ENCODE results near the gene ZFPL1.

Gene ZFPL1

DNA sequence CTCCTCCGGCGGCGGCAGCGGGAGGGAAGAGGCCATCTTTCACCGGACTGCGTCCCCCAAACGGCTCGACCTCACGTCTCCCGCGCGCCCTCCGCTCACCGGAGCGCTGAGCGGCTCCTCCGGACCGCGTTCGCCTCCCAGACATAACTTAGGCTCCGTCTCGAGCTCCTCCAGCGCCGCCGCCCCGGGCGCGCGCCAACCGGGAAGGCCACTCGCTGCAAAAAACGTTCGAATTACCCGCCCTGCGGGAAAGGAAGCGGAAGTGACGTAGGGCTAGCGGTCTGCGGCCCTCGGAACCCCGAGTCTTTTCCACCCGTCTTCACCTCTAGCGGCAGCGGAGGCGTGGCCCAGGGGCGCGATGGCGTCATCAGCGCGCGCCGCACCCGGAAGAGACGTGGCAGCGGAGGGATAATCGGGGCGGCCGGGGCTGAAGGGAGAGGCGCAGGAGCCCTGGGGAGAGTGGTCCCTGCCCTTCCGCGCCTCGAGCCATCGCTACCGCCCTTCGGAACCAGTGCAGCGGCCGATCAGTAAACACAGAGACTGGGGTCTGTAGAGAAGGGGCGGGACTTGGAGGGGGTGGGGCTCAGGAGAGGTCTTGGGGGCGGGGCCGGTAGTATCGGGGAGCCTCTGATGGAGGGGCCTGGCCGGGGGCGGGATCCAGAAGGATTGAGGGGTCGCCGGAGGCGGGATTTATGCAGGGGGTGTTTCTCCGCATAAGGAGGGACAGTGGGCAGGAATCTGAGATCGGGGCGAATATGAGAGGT lies at the start of gene ZFPL1, which contains the start of gene CDCA5:
TSS of gene ZFPL1 (plus strand) at position 389 of the 764 bp plus-strand sequence. CDS start 477 bp downstream, outside the sequence.
TSS of gene CDCA5 (minus strand) at position 207 of the 764 bp plus-strand sequence. CDS start at position 145, 62 bp downstream.
- peak; percentile 96 for DNase-seq (ENCODE audit: low read depth)

DNA sequence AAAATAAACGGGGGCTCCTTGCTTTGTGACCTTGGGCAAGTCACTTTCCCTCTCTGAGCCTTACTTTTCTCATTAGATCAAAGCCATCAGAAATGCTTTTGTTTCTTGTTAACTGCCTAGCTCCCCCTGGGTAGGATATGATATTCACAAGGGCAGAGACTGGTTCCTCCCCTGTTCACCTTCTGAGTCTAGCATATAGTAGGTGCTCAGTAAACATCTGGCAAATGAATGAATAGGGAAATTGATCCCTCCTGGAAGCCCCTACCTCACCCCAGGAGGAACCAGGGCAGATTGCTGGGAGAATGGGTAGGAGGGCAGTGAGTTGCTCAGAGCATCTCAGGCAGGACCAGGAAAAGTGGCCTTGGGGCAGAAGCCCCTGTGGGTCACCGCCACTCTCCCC lies 49.6 kb upstream of the ZFPL1 start:
- DNase-seq (ENCODE audit: low read depth): no peak

DNA sequence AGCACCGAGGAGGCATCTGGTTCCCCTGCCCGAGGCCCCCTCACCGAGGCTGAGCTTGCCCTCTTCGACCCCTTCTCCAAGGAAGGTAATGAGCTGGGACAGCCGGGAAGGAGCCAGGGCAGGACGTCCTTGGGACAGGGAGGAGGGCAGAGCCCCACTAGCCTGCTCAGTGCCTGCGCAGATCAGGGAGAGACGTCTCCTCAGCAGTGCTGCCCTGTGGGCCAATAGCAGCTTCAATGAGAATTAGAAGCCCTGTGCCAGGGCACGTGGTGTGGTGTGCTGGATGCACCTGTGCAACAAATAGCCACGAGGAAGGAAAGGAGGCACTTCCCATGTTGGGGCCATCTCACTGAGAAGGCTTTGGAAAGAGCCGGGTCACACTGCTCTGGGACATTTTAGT lies 48.4 kb upstream of the ZFPL1 start:
- no peak for DNase-seq (ENCODE audit: low read depth)

DNA sequence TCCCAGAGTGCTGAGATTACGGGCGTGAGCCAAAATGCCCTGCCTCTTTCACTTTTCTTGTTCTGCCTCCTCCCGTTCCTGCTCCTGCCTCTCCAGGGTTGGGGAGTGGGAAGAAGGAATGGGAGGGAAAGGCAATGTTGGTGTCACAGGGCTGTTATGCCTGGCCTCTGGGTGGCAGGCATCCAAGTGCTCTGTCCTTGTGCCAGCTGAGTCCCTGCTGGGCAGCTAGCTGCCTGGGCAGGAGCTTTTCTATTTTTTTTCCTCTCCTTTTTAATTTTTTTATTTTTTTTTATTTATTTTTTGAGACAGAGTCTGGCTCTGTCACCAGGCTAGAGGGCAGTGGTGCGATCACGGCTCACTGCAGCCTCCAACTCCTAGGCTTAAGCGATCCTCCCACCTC lies 47.1 kb upstream of the ZFPL1 start:
- no peak for DNase-seq (ENCODE audit: low read depth)

DNA sequence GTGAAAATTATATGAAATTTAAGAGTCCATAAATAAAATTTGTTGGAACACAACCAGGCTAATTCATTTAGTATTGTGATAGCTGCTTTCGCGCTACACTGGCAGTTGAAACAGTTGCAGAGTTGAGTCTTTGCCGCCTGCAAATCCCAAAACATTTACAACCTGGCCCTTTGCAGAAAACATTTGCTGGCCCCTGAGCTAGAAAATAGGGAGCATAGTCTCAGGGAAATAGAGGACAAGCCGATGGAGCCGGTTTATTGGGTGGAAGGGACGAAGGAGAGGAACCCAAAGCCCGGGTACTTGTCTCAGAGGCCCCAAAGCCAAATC lies 43.5 kb upstream of the ZFPL1 start:
- no peak for DNase-seq (ENCODE audit: low read depth)

DNA sequence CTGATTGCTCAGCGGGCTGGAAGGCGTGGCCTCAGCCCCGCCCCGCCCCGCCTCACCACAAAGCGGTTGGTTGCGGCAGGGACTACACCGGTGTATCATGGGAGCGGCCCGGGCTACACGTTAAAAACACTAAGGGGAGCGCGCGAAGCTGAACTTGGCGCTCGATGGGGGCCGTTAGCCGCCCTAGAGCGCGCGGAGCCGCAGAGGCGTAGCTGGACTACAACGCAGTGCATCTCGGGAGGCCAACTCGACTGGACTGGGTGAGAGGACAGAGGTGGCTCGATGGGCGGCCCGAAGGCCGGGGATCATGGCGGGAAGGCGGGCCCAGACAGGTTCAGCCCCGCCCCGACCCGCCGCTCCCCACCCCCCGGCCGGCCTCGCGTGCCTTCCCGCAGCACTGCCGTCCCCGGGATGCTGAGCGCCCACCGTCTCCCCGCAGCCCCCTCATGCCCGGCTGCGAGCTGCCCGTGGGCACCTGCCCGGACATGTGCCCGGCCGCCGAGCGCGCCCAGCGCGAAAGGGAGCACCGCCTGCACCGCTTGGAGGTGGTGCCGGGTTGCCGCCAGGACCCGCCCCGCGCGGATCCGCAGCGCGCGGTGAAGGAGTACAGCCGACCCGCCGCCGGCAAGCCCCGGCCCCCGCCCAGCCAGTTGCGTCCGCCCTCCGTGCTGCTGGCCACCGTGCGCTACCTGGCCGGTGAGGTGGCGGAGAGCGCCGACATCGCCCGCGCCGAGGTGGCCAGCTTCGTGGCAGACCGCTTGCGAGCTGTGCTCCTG lies 43.0 kb upstream of the ZFPL1 start, which contains the start of gene SAC3D1:
TSS of gene SAC3D1 (plus strand) at position 364 of the 776 bp plus-strand sequence. CDS start at position 447, 83 bp downstream.
- peak; percentile 92 for DNase-seq (ENCODE audit: low read depth)

DNA sequence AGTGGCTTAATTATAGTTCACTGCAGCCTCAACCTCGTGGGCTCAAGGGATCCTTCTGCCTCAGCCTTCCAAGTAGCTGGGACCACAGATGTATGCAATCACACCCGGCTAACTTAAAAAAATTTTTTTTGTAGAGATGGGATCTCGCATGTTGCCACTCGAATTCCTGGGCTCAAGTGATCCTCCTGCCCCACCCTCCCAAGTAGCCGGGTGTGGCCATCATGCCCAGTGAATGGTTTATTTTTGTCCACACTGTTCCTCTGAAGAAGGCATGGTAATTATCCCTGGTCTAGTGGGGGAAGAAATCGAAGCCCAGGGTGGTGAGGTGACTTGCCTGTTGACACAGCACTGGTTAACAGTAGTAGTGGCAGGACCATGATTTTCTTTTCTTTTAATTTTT lies 41.1 kb upstream of the ZFPL1 start:
- no peak for DNase-seq (ENCODE audit: low read depth)

DNA sequence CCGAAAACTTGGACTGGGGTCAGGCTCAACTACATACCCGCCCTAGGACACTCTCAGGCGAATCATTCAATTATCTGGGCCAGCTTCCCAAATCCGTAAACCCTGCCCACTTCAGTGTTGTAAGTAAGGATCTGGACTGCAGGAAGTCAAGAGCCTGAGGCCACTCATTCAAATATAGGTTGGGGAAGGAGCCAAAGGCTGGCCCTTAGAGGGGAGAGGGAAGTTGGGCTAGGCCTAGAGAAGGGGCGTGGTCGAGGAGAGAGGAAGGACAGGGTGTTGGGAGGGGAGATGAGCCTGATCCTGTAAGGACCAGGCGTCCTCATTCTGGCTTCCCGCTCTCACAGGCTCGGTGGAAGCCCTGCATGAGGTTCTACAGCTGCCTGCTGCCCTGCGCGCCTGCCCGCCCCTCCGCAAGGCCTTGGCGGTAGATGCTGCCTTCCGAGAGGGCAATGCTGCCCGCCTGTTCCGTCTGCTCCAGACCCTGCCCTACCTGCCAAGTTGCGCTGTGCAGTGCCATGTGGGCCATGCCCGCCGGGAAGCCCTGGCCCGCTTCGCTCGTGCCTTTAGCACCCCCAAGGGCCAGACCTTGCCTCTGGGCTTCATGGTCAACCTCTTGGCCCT lies 40.0 kb upstream of the ZFPL1 start:
- no peak for DNase-seq (ENCODE audit: low read depth)

DNA sequence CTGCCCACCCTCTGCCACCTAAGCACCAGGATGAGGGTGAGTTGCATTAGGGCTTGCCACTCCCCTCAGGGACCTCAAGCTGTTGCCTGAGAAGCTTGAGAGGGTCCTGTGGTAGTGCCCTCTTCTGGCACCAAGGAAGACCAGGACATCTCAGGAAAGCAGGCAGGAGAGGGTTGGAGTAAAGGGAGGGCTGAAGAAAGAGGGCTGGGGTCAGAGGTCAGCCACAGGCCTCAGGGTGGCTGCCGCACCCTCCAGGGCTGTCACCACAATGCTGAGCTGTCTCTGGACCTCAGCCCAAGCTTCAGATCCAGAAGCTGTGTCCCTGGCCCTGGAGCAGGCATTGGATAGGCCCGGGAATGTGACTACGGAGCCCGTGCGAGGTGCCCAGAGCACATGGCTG lies 39.0 kb upstream of the ZFPL1 start:
- no peak for DNase-seq (ENCODE audit: low read depth)

DNA sequence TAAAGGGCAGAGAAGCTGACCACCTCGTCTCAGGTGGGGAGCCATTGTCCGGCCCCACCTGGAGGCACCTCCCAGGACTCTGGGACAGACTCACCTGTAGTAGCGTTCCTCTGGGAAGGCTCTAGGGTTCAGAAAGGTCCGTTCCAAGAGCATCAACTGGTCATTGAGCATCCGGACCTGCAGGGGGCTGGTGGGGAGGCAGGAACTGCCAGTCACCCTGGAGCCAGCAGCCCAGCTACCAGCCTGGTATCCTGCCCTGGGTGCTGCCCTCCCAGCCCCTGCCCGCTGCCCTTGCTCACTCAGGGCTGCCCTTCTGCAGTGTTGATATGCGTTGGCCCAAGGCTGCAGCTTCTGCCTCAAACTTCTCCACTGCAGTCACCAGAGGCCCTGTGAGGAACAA lies 38.3 kb upstream of the ZFPL1 start:
- DNase-seq (ENCODE audit: low read depth): no peak

DNA sequence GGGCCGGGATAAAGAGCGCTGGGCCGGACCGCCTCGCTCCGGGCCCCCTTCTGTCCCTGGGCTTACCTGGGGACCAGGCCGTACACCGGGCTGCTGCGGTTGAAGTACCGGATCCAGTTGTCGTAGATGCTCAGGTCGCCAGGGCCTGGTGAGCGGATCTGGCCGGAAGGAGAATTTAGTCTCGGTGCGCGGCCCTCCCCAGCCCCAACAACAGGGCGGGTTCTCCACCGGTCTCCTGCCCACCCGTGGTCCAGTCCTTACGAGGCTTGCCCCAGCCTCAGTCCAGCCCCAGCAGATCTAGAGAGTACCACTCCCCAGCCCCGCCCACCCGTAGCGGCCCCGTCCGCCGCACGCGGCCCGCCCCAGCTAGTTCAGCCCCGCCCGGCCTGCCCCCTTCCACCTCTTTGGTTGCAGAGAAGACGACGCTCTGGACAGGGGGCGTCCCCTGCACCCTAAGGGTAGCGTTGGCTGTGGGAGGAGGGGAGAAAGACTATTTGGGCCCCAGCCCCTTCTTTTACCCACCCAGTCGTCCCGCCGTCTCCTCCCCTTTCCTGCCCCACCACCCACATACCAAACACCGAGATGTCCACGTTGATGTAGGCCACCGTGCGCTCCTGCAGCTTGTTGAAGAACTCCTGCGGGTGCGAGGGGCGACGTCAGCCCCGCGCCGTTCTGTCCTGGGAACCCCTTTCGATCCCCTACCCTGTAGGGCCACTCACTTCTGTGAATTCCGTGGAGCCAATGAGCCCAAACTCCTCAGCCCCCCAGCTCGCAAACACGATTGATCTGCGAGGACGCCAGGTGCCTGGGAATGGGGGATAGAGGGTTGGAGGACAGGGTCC lies 36.2 kb upstream of the ZFPL1 start:
- DNase-seq (ENCODE audit: low read depth): no peak

DNA sequence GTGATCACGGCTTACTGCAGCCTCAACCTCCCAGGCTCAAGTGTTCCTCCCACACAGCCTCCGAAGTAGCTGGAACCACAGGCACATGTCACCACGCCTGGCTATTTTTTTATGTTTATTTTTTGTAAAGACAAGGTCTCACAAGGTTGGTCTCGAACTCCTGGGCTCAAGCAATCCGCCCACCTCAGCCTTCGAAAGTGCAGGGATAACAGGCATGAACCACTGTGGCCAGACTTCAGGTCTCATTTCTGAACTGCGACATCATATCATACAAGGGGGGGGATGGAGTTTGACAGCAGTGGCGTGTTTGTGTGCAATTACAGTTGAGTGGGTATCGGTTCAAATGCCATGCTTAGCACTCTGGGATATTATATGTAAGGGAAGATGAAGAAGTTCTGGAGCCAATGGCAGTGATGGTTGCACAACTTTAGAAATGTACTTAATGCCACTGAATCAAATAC lies 32.6 kb upstream of the ZFPL1 start:
- DNase-seq (ENCODE audit: low read depth): no peak

DNA sequence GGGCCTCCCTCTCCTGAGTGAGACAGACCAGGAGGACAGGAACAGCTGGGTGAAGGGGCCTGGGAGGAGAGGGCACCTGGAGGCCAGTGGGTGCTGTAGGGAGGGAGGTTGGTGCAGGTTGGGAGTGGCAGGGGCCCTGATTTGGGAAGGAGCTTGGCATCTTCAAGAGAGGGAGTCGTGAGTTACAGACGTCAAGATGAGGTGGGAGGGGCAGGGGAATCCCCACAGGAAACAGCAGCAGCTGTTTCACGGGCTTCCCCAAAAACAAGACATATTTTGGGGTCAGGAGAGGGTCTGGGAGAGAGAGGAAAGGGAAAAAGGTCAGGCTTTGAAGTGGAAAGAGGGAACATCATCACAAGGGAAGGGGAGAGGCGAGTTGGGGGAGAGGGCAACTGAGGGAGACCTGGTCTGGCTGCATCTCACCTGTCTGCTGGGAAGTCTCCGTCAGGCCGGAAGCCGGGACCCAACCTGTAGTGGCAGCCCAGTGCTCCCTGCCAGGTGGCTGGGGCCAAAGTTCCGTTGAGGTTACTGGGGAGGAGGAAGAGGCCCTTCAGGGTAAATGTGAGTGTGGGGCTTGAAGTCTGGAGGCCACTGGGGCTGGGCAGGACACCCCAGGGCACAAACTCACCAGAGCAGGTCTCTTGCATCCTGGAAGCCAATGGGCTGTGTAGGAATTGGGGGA lies 30.1 kb upstream of the ZFPL1 start:
- DNase-seq (ENCODE audit: low read depth): no peak

DNA sequence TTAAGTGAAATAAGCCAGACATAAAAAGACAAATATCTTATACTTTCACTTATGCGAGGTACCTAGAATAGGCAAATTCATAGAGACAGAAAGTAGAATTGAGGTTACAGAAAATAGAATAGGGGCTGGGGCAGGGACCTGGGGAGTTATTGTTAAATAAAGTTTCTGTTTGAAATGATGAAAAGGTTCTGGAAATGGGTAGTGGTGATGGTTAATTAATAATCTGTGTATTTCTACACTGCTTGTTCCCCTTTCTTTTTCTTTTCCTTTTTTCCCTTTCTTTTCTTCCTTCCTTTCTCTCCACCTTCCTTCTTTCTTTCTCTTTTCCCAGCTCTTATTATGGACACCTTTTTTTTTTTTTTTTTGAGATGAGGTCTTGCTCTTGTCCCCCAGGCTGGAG lies 28.5 kb upstream of the ZFPL1 start:
- DNase-seq (ENCODE audit: low read depth): no peak

DNA sequence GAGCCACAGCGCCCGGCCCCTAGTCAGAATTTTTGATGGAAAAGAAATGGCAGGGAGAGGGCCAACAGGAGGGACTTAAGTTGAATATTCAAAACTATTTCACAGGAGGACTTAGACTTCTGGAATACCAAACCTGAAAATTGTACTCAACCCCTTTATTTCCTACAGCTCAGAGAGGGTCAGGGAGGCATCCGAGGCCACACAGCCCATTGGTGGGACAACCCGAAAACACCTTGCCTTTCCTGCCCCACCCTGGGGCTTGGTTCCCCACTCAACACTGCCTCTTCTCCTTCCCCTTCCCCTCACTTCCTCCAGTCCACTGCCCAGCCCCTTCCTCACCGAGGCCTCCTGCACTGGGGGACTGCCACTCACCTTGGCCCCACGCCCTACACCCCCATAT lies 27.0 kb upstream of the ZFPL1 start:
- no peak for DNase-seq (ENCODE audit: low read depth)

DNA sequence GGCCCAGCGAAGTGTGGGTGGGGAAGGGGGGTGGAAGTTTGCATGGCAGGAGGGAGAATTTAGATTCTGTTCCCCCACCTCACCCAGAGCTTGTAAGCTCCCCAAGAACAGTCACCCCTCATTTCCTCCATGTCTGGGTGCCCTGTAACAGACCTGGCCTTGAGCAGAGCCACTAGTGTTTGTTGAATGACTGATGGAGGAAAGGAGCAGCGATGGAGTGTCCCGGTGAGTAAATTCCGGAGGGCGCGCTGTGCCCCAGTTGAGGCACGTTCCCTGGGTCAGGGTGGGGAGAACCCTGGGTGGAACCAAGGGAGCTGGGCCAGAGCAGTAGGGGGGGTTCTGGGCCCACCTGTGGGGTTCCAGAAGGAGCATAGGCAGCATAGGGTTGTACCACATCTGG lies 26.5 kb upstream of the ZFPL1 start:
- DNase-seq (ENCODE audit: low read depth): no peak

DNA sequence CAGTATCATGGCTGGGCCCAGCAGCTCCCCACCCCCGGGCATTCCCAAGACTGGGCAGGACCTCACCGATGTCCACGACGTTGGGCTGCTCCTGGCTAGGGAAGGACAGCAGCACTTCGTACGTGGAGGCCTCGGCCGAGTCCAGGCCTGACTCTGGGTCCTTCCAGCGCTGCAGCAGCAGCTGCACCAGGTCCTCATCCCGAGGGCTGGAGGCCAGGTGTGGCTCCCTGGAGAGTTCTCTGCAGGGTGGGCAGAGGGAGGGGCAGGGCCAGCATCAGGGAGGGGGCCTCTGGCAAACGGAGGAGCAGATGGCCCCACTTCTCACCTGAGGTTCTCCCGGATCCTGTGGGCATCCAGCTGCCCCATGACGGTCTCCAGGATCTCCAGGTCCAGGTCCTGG lies 26.0 kb upstream of the ZFPL1 start:
- no peak for DNase-seq (ENCODE audit: low read depth)

DNA sequence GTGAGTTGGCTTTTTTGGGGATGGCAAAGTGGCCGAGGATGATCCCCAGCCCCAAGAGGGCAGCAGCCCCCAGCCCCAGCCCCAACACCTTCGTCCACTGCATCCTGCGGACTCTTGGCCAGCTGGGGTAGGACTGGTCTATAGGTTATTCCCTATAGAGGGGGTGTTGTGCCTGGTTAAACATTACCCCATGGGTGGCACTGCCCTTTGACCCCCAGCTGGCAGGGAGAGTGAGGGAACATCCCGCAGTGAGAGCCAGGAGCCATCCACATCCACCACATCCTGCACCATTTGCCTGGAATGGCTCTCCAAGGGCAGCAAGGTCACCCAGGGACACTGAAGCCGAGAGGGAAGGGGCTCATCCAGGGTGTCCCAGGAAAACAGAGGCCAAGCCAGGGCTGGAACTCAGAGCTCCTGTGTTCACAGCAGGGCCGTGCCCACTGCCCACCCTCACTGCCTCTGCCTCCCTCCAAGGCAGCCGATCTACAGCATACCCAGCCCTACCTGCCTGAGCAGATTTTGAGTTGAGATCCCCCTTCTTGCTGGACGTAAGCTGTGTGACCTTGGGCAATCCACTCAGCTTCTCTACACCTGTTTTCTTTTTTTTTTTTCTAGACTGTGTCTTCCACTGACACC lies 25.5 kb upstream of the ZFPL1 start, which contains the start of gene NAALADL1:
TSS of gene NAALADL1 (minus strand) at position 135 of the 636 bp plus-strand sequence. CDS start at position 103, 32 bp downstream.
- DNase-seq (ENCODE audit: low read depth): no peak

DNA sequence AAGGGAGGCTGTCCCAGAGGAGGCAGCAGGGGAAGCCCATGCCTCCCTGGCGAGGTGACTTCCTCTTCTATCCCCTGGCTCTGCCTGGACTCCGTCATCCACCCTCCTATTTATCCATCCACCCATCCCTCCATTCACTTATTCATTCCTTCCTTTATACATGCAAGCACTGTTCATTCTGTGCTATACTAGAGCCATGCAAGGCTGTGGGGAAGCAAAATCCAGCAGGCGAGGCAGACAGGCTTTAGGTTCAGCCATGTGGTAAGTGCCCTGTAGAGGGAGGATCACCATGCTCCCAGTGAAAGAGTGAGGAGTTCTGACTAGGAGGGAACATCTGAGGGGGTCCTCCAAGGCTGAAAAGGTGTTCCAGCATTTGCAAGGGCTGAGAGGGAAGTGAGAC lies 24.5 kb upstream of the ZFPL1 start:
- DNase-seq (ENCODE audit: low read depth): no peak

DNA sequence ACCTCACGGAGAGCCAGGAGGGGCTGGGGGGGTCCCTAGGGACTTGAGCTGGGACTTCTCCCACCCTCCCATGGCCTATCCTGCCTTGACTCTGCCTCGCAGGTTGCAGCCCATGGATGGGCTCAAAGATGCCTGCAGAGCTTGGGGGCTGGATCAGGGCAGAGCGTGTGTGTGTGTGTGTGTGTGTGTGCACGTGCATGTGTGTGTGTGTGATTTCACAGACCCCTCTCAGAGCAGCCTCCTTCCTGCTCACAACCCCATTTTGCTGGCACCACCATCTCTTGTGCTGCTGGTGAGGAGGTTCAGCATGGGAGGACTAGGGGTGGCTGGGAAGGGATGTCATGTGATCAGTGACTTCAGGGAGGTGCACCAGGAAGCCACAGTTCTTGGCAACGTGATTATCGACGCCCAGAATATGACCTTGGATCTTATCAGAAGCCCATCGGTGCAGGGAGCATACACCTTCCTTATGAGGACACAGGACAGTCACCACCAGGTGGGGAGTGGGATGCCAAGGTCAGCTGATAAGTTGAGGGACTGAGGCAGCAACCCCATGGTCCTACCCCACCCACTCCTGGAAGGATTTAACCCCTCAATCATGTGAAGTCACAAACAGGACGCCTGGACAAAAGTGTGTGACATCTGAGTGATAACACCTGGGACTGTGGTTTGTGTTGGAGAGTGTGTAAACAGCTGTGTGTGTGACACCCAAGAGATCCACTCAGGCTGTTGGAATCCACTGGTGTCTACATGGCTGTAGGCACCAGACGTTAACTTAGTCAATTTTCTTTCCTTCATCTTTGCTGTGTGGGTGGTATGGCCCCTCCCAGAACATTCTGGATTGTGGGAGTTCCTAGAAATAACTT lies 23.8 kb upstream of the ZFPL1 start:
- DNase-seq (ENCODE audit: low read depth): no peak
